SK-N-SH (cell line): ENCODE results near the gene FOXO1. TPM values are rescaled to one million over a fixed set of nuclear protein-coding genes. Genes with fewer than 3 reads are reported as not detected.

ENCODE experiments used
- CTCF ChIA-PET: fragments of 300-600, 350-600 bp; formaldehyde crosslinking; extraction: SDS; loops from one replicate; lab custom pipeline; 2021; lab: Yijun Ruan, JAX
- POLR2A ChIA-PET: fragments of 350-600 bp; sonication (Branson Sonifier 250); formaldehyde crosslinking; extraction: SDS; loops from one replicate; lab custom pipeline; 2020; ENCODE audit warnings: antibody characterized with exemption, inconsistent platforms; lab: Yijun Ruan, JAX
- DNase-seq: peaks from one replicate; pipeline ENCODE4 v3.0.0; 2012
- H2AFZ ChIP-seq: fragments of 200-600 bp; sonication (generic); 2 replicates; pipeline ENCODE4 v1.8.1; 2016; ENCODE audit warnings: antibody characterized with exemption, mild to moderate bottlenecking, low read depth
- H3F3A ChIP-seq: fragments of 200-600 bp; sonication (generic); replicated peaks from 2 replicates; pipeline ENCODE3; 2016; ENCODE audit warnings: antibody characterized with exemption, mild to moderate bottlenecking; ENCODE audit not compliant: insufficient read depth
- H3K27ac ChIP-seq, 2 experiments: fragments of 200-500 bp in 1 of 2; fragments of 200-600 bp in 1 of 2; sonication (Bioruptor generic) in 1 of 2; sonication (generic), shearing (Covaris generic) in 1 of 2; 2 replicates each; pipeline versions ENCODE4 v1.5.1 to v1.6.1; 2014 to 2016; ENCODE audit warnings: low read depth in 2 of 2, inconsistent platforms in 1 of 2, low read length in 1 of 2, mild to moderate bottlenecking in 1 of 2, mixed read lengths in 1 of 2
- H3K27me3 ChIP-seq: fragments of 200-600 bp; sonication (generic), shearing (Covaris generic); 2 replicates; pipeline ENCODE4 v1.6.1; 2016; ENCODE audit warnings: mixed run types; ENCODE audit not compliant: insufficient read depth
- H3K36me3 ChIP-seq, 2 experiments: fragments of 200-500 bp in 1 of 2; fragments of 200-600 bp in 1 of 2; sonication (Bioruptor generic) in 1 of 2; sonication (generic) in 1 of 2; replicated peaks in 1 of 2; 2 replicates each; pipeline versions ENCODE3 to v1.5.1; 2014 to 2016; ENCODE audit warnings: low read length in 1 of 2, mild to moderate bottlenecking in 1 of 2; ENCODE audit not compliant: insufficient read depth in 2 of 2, control insufficient read depth in 1 of 2
- H3K4me1 ChIP-seq, 2 experiments: fragments of 200-500 bp in 1 of 2; fragments of 200-600 bp in 1 of 2; sonication (Bioruptor generic) in 1 of 2; sonication (generic), shearing (Covaris generic) in 1 of 2; 2 replicates each; pipeline versions ENCODE4 v1.5.1 to v1.6.1; 2014 to 2016; ENCODE audit warnings: low read depth in 1 of 2, low read length in 1 of 2, mixed run types in 1 of 2; ENCODE audit not compliant: insufficient read depth in 2 of 2, control insufficient read depth in 1 of 2
- H3K4me2 ChIP-seq: fragments of 200-600 bp; sonication (generic), shearing (Covaris generic); 2 replicates; pipeline ENCODE4 v1.6.1; 2017; ENCODE audit warnings: mixed run types
- H3K4me3 ChIP-seq, 2 experiments: fragments of 200-500 bp in 1 of 2; fragments of 200-600 bp in 1 of 2; sonication (Bioruptor generic) in 1 of 2; sonication (generic), shearing (Covaris generic) in 1 of 2; 2 replicates each; pipeline versions ENCODE4 v1.5.1 to v1.8.1; 2014 to 2016; ENCODE audit warnings: low read depth in 2 of 2, inconsistent platforms in 1 of 2, low read length in 1 of 2, mild to moderate bottlenecking in 1 of 2, mixed read lengths in 1 of 2, moderate library complexity in 1 of 2
- H3K79me2 ChIP-seq: fragments of 200-600 bp; sonication (generic); 2 replicates; pipeline ENCODE4 v1.8.1; 2017; ENCODE audit warnings: mild to moderate bottlenecking; ENCODE audit not compliant: insufficient read depth
- H3K9ac ChIP-seq: fragments of 200-600 bp; sonication (generic); 2 replicates; pipeline ENCODE4 v1.6.1; 2017; ENCODE audit warnings: mixed run types
- H3K9me2 ChIP-seq: fragments of 200-600 bp; sonication (generic); 2 replicates; pipeline ENCODE4 v1.6.1; 2017; ENCODE audit warnings: mixed run types
- H3K9me3 ChIP-seq: fragments of 200-600 bp; sonication (generic); 2 replicates; pipeline ENCODE4 v1.6.1; 2017; ENCODE audit warnings: mixed run types, mild to moderate bottlenecking, moderate library complexity
- H4K20me1 ChIP-seq: fragments of 200-600 bp; sonication (generic); 2 replicates; pipeline ENCODE4 v1.6.1; 2017; ENCODE audit warnings: mild to moderate bottlenecking, mixed run types; ENCODE audit not compliant: insufficient read depth
- CHD2 ChIP-seq: fragments of 150-350 bp; IDR thresholded peaks from 2 replicates; pipeline ENCODE4 v1.6.1; 2018; ENCODE audit warnings: low read length; ENCODE audit not compliant: partially characterized antibody
- CTCF ChIP-seq: fragments of 200-600 bp; sonication (generic); IDR thresholded peaks from 2 replicates; pipeline ENCODE4 v1.6.1; 2017; ENCODE audit warnings: antibody characterized with exemption, mild to moderate bottlenecking, moderate library complexity
- ELF1 ChIP-seq: IDR thresholded peaks from 2 replicates; pipeline ENCODE4 v1.4.0; 2012
- EZH2phosphoT487 ChIP-seq: fragments of 200-600 bp; sonication (generic); IDR thresholded peaks from 2 replicates; pipeline ENCODE4 v1.6.1; 2017; ENCODE audit warnings: low read depth, mixed run types, mild to moderate bottlenecking, antibody characterized with exemption, moderate library complexity, borderline replicate concordance
- FOSL2 ChIP-seq: IDR thresholded peaks from 2 replicates; pipeline ENCODE4 v1.4.0; 2012; ENCODE audit warnings: low read depth, mild to moderate bottlenecking, moderate library complexity, borderline replicate concordance
- FOXJ3 ChIP-seq: sonication (generic); formaldehyde crosslinking; IDR thresholded peaks from 2 replicates; pipeline ENCODE4 v1.5.1; 2020; ENCODE audit warnings: mild to moderate bottlenecking, missing genetic modification reagents
- FOXM1 ChIP-seq: IDR thresholded peaks from 2 replicates; pipeline ENCODE4 v1.4.0; 2012; ENCODE audit warnings: low read depth, mild to moderate bottlenecking
- GABPA ChIP-seq: IDR thresholded peaks from 2 replicates; pipeline ENCODE4 v1.4.0; 2012; ENCODE audit warnings: low read depth, mild to moderate bottlenecking
- GATA2 ChIP-seq: sonication (generic); formaldehyde crosslinking; IDR thresholded peaks from 2 replicates; pipeline ENCODE4 v1.5.0; 2020; ENCODE audit warnings: mild to moderate bottlenecking, missing genetic modification reagents
- IRF3 ChIP-seq: fragments of 150-350 bp; IDR thresholded peaks from 2 replicates; pipeline ENCODE4 v1.6.1; 2016; ENCODE audit warnings: mild to moderate bottlenecking, low read depth, low read length
- JUND ChIP-seq: IDR thresholded peaks from 2 replicates; pipeline ENCODE4 v1.4.0; 2012
- NFIC ChIP-seq: IDR thresholded peaks from 2 replicates; pipeline ENCODE4 v1.4.0; 2012; ENCODE audit warnings: borderline replicate concordance
- POLR2AphosphoS5 ChIP-seq: IDR thresholded peaks from 2 replicates; pipeline ENCODE4 v1.6.1; 2012; ENCODE audit warnings: low read depth, low read length
- RCOR1 ChIP-seq: fragments of 150-350 bp; IDR thresholded peaks from 2 replicates; pipeline ENCODE4 v1.6.1; 2017; ENCODE audit warnings: antibody characterized with exemption, low read length
- RXRA ChIP-seq: IDR thresholded peaks from 2 replicates; pipeline ENCODE4 v1.4.0; 2012; ENCODE audit warnings: low read depth, mild to moderate bottlenecking, borderline replicate concordance
- SIN3A ChIP-seq: IDR thresholded peaks from 2 replicates; pipeline ENCODE4 v1.6.1; 2012; ENCODE audit warnings: low read depth, mild to moderate bottlenecking, low read length, moderate library complexity, borderline replicate concordance
- SMC3 ChIP-seq: IDR thresholded peaks from 2 replicates; pipeline ENCODE4 v1.6.1; 2012; ENCODE audit warnings: low read depth, low read length, improper control_type of control experiment
- TAF1 ChIP-seq: IDR thresholded peaks from 2 replicates; pipeline ENCODE4 v1.6.1; 2012; ENCODE audit warnings: low read depth, mild to moderate bottlenecking, low read length, moderate library complexity, borderline replicate concordance
- TEAD4 ChIP-seq: IDR thresholded peaks from 2 replicates; pipeline ENCODE4 v1.4.0; 2012; ENCODE audit warnings: mild to moderate bottlenecking, borderline replicate concordance; ENCODE audit not compliant: insufficient read depth
- USF1 ChIP-seq: IDR thresholded peaks from 2 replicates; pipeline ENCODE4 v1.4.0; 2012; ENCODE audit warnings: low read depth, borderline replicate concordance
- WGBS: methylation state at CpG from one replicate; pipeline ENCODE4 v1.1.6; 2017; ENCODE audit warnings: low lambda C conversion rate; 5-methylcytosine and 5-hydroxymethylcytosine counted together
- polyA plus RNA-seq, 3 experiments: library from polyadenylated mRNA; depleted of rRNA; stranded (reverse); fragments of >200 nt; gene quantifications; 2 replicates each; pipeline ENCODE4 v1.2.3, GENCODE V29; 2012

Gene FOXO1
- polyA plus RNA-seq, 1 of the 3 experiments (the other 2 are of a cell fraction), result 1.8 TPM

GRCh38 chr13:40618581-40619478, 47.6 kb downstream of the FOXO1 start:
- Histone ChIP-seq H3K79me2 (peaks cover 6% of the 10 kb centered on the region), H3K27me3 (no peaks in the 10 kb centered on the region), H3K36me3 (no peaks in the 10 kb centered on the region), H3K9ac (no peak overlapping the region), H3K9me3 (no peaks in the 10 kb centered on the region), H3F3A (no peaks in the 10 kb centered on the region), H3K4me3 (no peak overlapping the region), H3K27ac (no peak overlapping the region), H3K9me2 (no peaks in the 10 kb centered on the region), H3K4me1 (peaks cover 0 to 4% of the 10 kb centered on the region in 2 experiments; a peak in 1 of 4 replicates), H4K20me1 (peaks cover 11% of the 10 kb centered on the region; the same call in 1 of the 2 replicates), H2AFZ (no peak overlapping the region), H3K4me2 (no peak overlapping the region)
- no peak for DNase-seq
- POLR2A ChIA-PET, result no interaction called here
- CTCF ChIA-PET, result no interaction called here
- WGBS, result 92% methylated on average over 15 of the region's 15 CpGs
- no peak for TF ChIP-seq TAF1
- TF ChIP-seq ELF1, result no peak
- TF ChIP-seq USF1, result no peak
- TF ChIP-seq JUND, result no peak
- TF ChIP-seq SIN3A, result no peak
- no peak for TF ChIP-seq SMC3
- TF ChIP-seq IRF3, result no peak
- TF ChIP-seq TEAD4, result no peak
- TF ChIP-seq CTCF, result no peak
- no peak for TF ChIP-seq GATA2 (CRISPR knock-in tag)
- no peak for TF ChIP-seq NFIC
- no peak for TF ChIP-seq POLR2AphosphoS5
- no peak for TF ChIP-seq EZH2phosphoT487
- no peak for TF ChIP-seq FOSL2
- TF ChIP-seq CHD2, result no peak
- no peak for TF ChIP-seq GABPA
- TF ChIP-seq RCOR1, result no peak
- TF ChIP-seq FOXM1, result no peak
- no peak for TF ChIP-seq FOXJ3
- TF ChIP-seq RXRA, result no peak
